Activated naive CD8-positive, alpha-beta T cell treated with anti-CD3 and anti-CD28 coated beads, Interleukin-2, amount 50 U/mL, for 24 hours (primary cell): Measurements from ENCODE around the gene SLC25A22.

ENCODE experiments used
- ATAC-seq: fragments of 150-1000 bp; cut with Tn5 transposase; one replicate; pipeline ENCODE4 v1.10.0; 2021
- DNase-seq: peaks from one replicate; pipeline ENCODE4 v3.0.0; 2021
- H3K27ac Mint-ChIP-seq: one replicate; pipeline ENCODE4 v1.8.0; 2021; ENCODE audit warnings: mild to moderate bottlenecking, mixed read lengths
- H3K27me3 Mint-ChIP-seq: one replicate; pipeline ENCODE4 v1.8.0; 2021; ENCODE audit warnings: mixed read lengths
- H3K36me3 Mint-ChIP-seq: one replicate; pipeline ENCODE4 v1.8.0; 2021; ENCODE audit warnings: low read depth, mixed read lengths
- H3K4me1 Mint-ChIP-seq: one replicate; pipeline ENCODE4 v1.8.0; 2021; ENCODE audit warnings: mixed read lengths
- H3K4me3 Mint-ChIP-seq: one replicate; pipeline ENCODE4 v1.8.0; 2021; ENCODE audit warnings: mild to moderate bottlenecking, moderate library complexity, mixed read lengths
- H3K9me3 Mint-ChIP-seq: one replicate; pipeline ENCODE4 v1.8.0; 2021; ENCODE audit warnings: mixed read lengths

Gene SLC25A22

DNA sequence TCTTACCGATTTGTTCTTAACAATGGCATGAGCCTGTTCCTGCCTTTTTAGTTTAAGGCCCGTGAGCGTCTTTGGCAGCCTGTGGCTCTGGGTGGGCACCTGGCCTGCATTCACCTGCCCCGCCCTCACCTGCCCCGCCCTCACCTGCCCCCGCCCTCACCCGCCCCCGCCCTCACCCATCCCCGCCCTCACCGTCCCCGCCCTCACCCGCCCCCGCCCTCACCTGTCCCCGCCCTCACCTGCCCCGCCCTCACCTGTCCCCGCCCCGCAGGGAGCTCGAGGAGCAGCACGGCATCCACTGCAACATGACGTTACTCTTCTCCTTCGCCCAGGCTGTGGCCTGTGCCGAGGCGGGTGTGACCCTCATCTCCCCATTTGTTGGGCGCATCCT lies 35.0 kb downstream of the SLC25A22 start:
- no peaks in the 10 kb centered on the region for H3K9me3 Mint-ChIP-seq
- ATAC-seq = no peak
- peaks cover 4% of the 10 kb centered on the region for H3K4me1 Mint-ChIP-seq
- no peak for DNase-seq
- no peak overlapping the region for H3K27ac Mint-ChIP-seq
- H3K4me3 Mint-ChIP-seq = no peak overlapping the region
- H3K36me3 Mint-ChIP-seq = peaks cover 32% of the 10 kb centered on the region
- H3K27me3 Mint-ChIP-seq = no peaks in the 10 kb centered on the region

GRCh38 chr11:762421-763072 lies 35.5 kb downstream of the SLC25A22 start:
- Mint-ChIP-seq H3K27ac (peak overlapping the region; percentile 10), H3K4me3 (no peak overlapping the region), H3K4me1 (peaks cover 4% of the 10 kb centered on the region), H3K36me3 (peaks cover 31% of the 10 kb centered on the region), H3K9me3 (no peaks in the 10 kb centered on the region), H3K27me3 (no peaks in the 10 kb centered on the region)
- ATAC-seq (peak; percentile 26), DNase-seq (peak; percentile 30)

DNA sequence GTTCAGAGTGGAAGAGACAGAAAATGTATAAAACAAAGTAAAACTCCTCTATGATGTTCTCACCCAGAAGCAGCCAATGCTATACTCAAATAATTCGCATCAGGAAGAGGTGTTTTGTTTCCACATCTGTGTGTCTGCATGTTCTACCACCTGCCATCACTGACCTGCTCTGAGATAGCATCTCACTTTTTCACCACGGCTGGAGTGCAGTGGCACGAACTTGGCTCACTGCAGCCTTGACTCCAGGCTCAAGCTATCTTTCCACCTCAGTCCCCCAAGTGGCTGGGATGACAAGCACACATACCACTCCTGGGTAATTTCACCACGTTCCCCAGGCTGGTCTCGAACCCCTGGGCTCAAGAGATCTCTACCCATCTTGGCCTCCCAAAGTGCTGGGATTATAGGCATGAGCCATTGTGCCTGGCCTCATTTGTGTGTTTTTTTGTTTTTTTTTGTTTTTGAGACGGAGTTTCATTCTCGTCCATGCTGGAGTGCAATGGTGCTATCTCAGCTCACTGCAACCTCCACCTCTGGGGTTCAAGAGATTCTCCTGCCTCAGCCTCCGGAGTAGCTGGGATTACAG lies 36.5 kb downstream of the SLC25A22 start:
- Mint-ChIP-seq H3K9me3 (no peaks in the 10 kb centered on the region), H3K4me3 (no peak overlapping the region), H3K36me3 (peaks cover 38% of the 10 kb centered on the region), H3K4me1 (peaks cover 4% of the 10 kb centered on the region), H3K27me3 (no peaks in the 10 kb centered on the region), H3K27ac (no peak overlapping the region)
- ATAC-seq (no peak), DNase-seq (no peak)

GRCh38 chr11:760236-760635 lies 37.8 kb downstream of the SLC25A22 start:
- no peak for ATAC-seq
- Mint-ChIP-seq H3K9me3 (no peaks in the 10 kb centered on the region), H3K27ac (no peak overlapping the region), H3K4me1 (peaks cover 4% of the 10 kb centered on the region), H3K27me3 (no peaks in the 10 kb centered on the region), H3K36me3 (peaks cover 39% of the 10 kb centered on the region), H3K4me3 (no peak overlapping the region)
- DNase-seq = no peak

- Mint-ChIP-seq H3K9me3 (no peaks in the 10 kb centered on the region), H3K27me3 (no peaks in the 10 kb centered on the region), H3K4me1 (peaks cover 21% of the 10 kb centered on the region), H3K4me3 (peak overlapping the region; percentile 61), H3K27ac (peak overlapping the region; percentile 60), H3K36me3 (peaks cover 6% of the 10 kb centered on the region)
- ATAC-seq = no peak
- no peak for DNase-seq
Observed at GRCh38 chr11:749731-750130, 48.4 kb downstream of the SLC25A22 start.

- H3K9me3 Mint-ChIP-seq = no peaks in the 10 kb centered on the region
- peaks cover 21% of the 10 kb centered on the region for H3K4me1 Mint-ChIP-seq
- H3K36me3 Mint-ChIP-seq = peaks cover 6% of the 10 kb centered on the region
- ATAC-seq (peak; percentile 2), DNase-seq (no peak)
- H3K27ac Mint-ChIP-seq = peak overlapping the region; percentile 85
- peak overlapping the region; percentile 88 for H3K4me3 Mint-ChIP-seq
- no peaks in the 10 kb centered on the region for H3K27me3 Mint-ChIP-seq
Observed at GRCh38 chr11:748007-748359, 50.1 kb downstream of the SLC25A22 start.

DNA sequence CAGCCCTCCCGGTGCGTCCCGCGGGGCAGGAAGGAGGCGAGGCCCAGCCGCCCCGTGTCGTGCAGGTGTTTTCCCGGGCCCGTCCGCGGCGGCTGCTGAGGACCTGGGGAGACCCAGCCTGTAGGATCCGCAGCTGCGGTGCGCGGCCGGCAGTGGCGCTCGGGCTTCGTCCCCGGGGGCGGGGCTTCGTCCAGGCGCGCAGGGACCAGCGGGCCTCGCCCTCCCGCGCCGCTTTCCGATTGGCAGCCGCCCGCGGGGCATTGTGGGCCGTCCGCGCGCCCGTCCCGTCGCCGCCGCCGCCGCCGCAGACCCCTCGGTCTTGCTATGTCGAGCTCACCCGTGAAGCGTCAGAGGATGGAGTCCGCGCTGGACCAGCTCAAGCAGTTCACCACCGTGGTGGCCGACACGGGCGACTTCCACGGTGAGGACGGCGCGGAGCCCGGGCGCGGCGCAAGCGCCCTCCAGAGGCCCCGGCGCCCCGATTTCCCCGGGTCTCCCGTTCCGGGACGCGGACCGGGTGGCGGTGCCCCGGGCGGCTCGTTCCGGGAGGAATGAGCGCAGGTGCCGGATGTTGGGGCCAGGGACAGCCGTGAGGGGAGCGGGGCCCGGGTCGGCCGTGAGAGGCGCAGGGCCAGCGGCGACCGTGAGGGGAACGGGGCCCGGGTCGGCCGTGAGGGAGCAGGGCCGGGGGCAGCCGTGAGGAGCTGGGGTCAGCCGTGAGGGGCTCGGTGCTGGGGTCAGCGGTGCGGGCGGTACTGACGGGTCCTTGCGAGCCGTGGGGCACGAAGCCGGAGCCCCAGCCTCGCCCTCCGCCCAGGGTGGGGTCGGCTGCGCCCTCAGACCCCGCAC lies 50.7 kb downstream of the SLC25A22 start, which contains the start of gene TALDO1:
TSS of gene TALDO1 (plus strand) at position 307 of the 849 bp plus-strand sequence. CDS start at position 325, 18 bp downstream.
- peaks cover 6% of the 10 kb centered on the region for H3K36me3 Mint-ChIP-seq
- peaks cover 21% of the 10 kb centered on the region for H3K4me1 Mint-ChIP-seq
- H3K27me3 Mint-ChIP-seq = no peaks in the 10 kb centered on the region
- H3K9me3 Mint-ChIP-seq = no peaks in the 10 kb centered on the region
- H3K4me3 Mint-ChIP-seq = peak within 1 kb of the TSS; percentile 88
- peak; percentile 91 for ATAC-seq
- DNase-seq = peak; percentile 93
- H3K27ac Mint-ChIP-seq = peak within 1 kb of the TSS; percentile 85

GRCh38 chr11:746289-747157 lies 51.6 kb downstream of the SLC25A22 start:
- Mint-ChIP-seq H3K27me3 (no peaks in the 10 kb centered on the region), H3K4me1 (peaks cover 21% of the 10 kb centered on the region), H3K27ac (peak overlapping the region; percentile 54), H3K9me3 (no peaks in the 10 kb centered on the region), H3K36me3 (peaks cover 6% of the 10 kb centered on the region), H3K4me3 (peak overlapping the region; percentile 88)
- ATAC-seq (peak; percentile 34), DNase-seq (no peak)

DNA sequence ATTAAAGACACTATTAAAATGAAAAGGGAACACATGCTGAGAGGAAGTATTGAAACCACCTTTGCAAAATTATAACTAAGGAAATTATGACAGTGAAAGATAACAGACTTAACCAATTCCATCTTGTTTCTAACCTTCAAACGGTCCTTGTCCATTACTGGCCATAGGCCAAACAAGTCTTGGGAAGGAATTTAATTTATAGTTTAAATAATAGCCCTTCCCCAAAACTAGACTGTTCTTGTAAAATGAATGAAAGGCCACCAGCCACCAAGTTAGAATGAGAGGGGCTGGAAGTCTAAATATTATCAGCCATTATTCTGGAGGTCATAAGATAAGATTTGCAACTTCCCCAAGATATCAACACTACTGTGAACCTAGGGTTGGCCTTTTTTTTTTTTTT lies 52.7 kb downstream of the SLC25A22 start:
- no peaks in the 10 kb centered on the region for H3K9me3 Mint-ChIP-seq
- H3K27me3 Mint-ChIP-seq = no peaks in the 10 kb centered on the region
- no peak overlapping the region for H3K27ac Mint-ChIP-seq
- H3K36me3 Mint-ChIP-seq = peaks cover 6% of the 10 kb centered on the region
- no peak overlapping the region for H3K4me3 Mint-ChIP-seq
- no peak for ATAC-seq
- H3K4me1 Mint-ChIP-seq = peaks cover 21% of the 10 kb centered on the region
- no peak for DNase-seq

DNA sequence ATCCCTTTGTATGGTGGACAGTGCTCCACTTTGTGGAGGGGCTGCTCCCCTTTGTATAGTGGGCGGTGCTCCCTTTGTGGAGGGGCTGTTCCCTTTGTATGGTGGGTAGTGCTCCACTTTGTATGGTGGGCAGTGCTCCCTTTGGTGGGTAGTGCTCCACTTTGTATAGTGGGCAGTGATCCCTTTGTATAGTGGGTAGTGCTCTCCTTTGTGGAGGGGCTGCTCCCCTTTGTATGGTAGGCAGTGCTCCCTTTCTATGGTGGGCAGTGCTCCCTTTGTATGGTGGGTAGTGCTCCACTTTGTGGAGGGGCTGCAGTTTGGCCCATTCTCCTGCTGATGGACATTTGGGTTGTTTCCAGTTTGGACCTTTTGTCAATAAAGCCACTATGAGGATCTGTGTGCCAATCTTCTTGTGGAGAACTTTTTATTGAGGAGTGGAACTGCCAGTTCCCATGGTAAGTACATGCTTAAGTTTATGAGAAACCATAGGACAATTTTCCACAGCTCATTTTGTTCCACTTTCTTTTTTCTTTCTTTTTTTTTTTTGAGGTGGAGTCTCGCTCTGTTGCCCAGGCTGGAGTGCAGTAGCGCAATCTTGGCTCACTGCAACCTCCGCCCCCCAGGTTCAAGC lies 55.4 kb downstream of the SLC25A22 start:
- H3K36me3 Mint-ChIP-seq = no peaks in the 10 kb centered on the region
- peaks cover 11% of the 10 kb centered on the region for H3K4me1 Mint-ChIP-seq
- H3K4me3 Mint-ChIP-seq = no peak overlapping the region
- H3K9me3 Mint-ChIP-seq = no peaks in the 10 kb centered on the region
- DNase-seq (no peak), ATAC-seq (no peak)
- peaks cover 4% of the 10 kb centered on the region for H3K27me3 Mint-ChIP-seq
- H3K27ac Mint-ChIP-seq = no peak overlapping the region

- no peak for DNase-seq
- Mint-ChIP-seq H3K9me3 (no peaks in the 10 kb centered on the region), H3K4me1 (peaks cover 17% of the 10 kb centered on the region), H3K27me3 (peaks cover 4% of the 10 kb centered on the region), H3K4me3 (no peak overlapping the region), H3K36me3 (no peaks in the 10 kb centered on the region), H3K27ac (no peak overlapping the region)
- no peak for ATAC-seq
Observed at GRCh38 chr11:742156-742546, 55.9 kb downstream of the SLC25A22 start.
